Suprapubic skin (tissue), 4 donors: ENCODE results near the gene CRACR2B. TPM values are rescaled to one million over a fixed set of nuclear protein-coding genes. Genes with fewer than 3 reads are reported as not detected.

Experiments
- DNase-seq, 2 donors: peaks; one replicate each; pipeline ENCODE4 v3.0.0-alpha.2; 2019; ENCODE audit warnings: low spot score in 2 of 2
- H3K27ac ChIP-seq: fragments of 200-600 bp; sonication (generic); one replicate; pipeline ENCODE4 v1.5.1; 2019
- H3K27me3 ChIP-seq: fragments of 200-600 bp; sonication (generic); one replicate; pipeline ENCODE4 v1.5.1; 2019
- H3K36me3 ChIP-seq: fragments of 200-600 bp; sonication (generic); one replicate; pipeline ENCODE4 v1.5.1; 2019
- H3K4me1 ChIP-seq: fragments of 200-600 bp; sonication (generic); one replicate; pipeline ENCODE4 v1.5.1; 2019
- H3K4me3 ChIP-seq: fragments of 200-600 bp; sonication (generic); one replicate; pipeline ENCODE4 v1.5.1; 2019; ENCODE audit warnings: mild to moderate bottlenecking
- H3K9me3 ChIP-seq: fragments of 200-600 bp; sonication (generic); one replicate; pipeline ENCODE4 v1.5.1; 2019
- EP300 ChIP-seq: sonication (generic); formaldehyde crosslinking; IDR thresholded peaks from one replicate; pipeline ENCODE4 v1.6.1; 2017; ENCODE audit warnings: antibody characterized with exemption
- POLR2A ChIP-seq, 2 donors: fragments of 450-650 bp; IDR thresholded peaks; one replicate each; pipeline ENCODE4 v1.6.1; 2017; ENCODE audit warnings: antibody characterized with exemption in 2 of 2, mild to moderate bottlenecking in 2 of 2, moderate library complexity in 2 of 2
- POLR2AphosphoS5 ChIP-seq, 3 donors: sonication (generic); formaldehyde crosslinking; IDR thresholded peaks; one replicate each; pipeline ENCODE4 v1.6.1; 2017; ENCODE audit warnings: antibody characterized with exemption in 3 of 3
- WGBS: methylation state at CpG from one replicate; pipeline ENCODE4 v1.1.5; 2018; 5-methylcytosine and 5-hydroxymethylcytosine counted together
- total RNA-seq, 4 donors: library from RNA; depleted of rRNA; stranded (reverse); fragments of >200 nt; gene quantifications; one replicate each; pipeline ENCODE4 v1.1.0, GENCODE V29; 2016
- TF ChIP-seq, protein P1 (sequence below), 2 donors: fragments of 200-600 bp in 1 of 2; fragments of 450-650 bp in 1 of 2; sonication (generic) in 1 of 2; IDR thresholded peaks; one replicate each; pipeline ENCODE4 v1.5.1; 2016 to 2019; ENCODE audit warnings: antibody characterized with exemption in 2 of 2, mild to moderate bottlenecking in 1 of 2, moderate library complexity in 1 of 2

CRACR2B gene
- total RNA-seq, 4 donors from 2014 or later = 14.0 to 35.5 (median 29.6) TPM

DNA sequence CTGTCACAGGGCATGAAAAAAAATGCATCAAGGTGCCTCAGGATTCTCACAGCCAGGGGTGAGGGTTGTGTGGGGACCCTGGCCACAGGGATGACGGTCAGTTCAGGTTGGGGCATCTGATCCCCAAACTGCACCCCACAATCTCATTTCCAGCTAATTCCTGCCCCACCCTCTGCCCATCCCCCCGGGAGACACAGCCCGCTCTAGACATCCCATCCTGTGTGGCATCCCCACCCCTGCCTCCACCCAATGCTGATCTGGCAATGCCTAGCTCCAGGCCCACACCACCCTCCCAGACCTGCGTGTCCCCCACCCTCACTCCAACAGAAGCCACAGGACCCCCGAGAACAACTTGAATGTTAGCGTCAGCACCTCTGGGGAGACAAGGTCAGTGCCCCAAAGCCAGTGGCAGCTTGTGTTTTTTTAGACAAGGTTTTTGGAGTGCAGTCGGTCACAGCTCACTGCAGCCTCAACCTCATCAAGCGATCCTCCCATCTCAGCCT is 40.2 kb downstream of the CRACR2B start:
- Histone ChIP-seq H3K9me3 (no peaks in the 10 kb centered on the region), H3K4me3 (no peak overlapping the region), H3K27me3 (no peaks in the 10 kb centered on the region), H3K4me1 (peaks cover under 1% of the 10 kb centered on the region), H3K27ac (no peak overlapping the region), H3K36me3 (peaks cover 55% of the 10 kb centered on the region)
- 77% methylated on average over 8 of the region's 8 CpGs for WGBS
- TF ChIP-seq EP300 (no peak), POLR2AphosphoS5 (IDR thresholded peaks at IDR 0.05) (no peak), POLR2A (IDR thresholded peaks at IDR 0.05) (no peak)
- TF ChIP-seq, protein P1, sequence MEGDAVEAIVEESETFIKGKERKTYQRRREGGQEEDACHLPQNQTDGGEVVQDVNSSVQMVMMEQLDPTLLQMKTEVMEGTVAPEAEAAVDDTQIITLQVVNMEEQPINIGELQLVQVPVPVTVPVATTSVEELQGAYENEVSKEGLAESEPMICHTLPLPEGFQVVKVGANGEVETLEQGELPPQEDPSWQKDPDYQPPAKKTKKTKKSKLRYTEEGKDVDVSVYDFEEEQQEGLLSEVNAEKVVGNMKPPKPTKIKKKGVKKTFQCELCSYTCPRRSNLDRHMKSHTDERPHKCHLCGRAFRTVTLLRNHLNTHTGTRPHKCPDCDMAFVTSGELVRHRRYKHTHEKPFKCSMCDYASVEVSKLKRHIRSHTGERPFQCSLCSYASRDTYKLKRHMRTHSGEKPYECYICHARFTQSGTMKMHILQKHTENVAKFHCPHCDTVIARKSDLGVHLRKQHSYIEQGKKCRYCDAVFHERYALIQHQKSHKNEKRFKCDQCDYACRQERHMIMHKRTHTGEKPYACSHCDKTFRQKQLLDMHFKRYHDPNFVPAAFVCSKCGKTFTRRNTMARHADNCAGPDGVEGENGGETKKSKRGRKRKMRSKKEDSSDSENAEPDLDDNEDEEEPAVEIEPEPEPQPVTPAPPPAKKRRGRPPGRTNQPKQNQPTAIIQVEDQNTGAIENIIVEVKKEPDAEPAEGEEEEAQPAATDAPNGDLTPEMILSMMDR (IDR thresholded peaks at IDR 0.05) = no peak
- no peak for DNase-seq

DNA sequence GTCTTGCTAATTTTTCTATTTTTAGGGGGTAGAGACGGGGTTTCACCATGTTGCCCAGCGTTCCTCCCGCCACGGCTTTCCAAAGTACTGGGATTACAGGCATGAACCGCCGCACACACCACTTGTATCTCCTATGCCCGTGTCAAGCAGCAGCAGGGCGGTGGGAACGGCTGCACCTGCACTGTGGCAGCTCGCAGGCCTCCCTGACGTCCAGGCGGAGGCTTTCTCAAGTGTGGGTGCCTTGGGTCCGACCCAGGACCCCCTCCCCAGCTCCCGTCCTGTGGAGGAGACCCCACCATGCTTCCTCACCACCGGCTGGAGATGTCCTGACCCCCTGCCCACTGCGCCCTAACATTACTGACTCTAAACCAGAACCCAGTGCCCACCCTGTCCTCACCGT is 40.7 kb downstream of the CRACR2B start:
- Histone ChIP-seq H3K27ac (no peak overlapping the region), H3K9me3 (no peaks in the 10 kb centered on the region), H3K4me1 (no peaks in the 10 kb centered on the region), H3K27me3 (no peaks in the 10 kb centered on the region), H3K4me3 (no peak overlapping the region), H3K36me3 (peaks cover 51% of the 10 kb centered on the region)
- 89% methylated on average over 17 of the region's 17 CpGs for whole genome bisulfite sequencing
- TF ChIP-seq POLR2A (IDR thresholded peaks at IDR 0.05) = no peak
- no peak for TF ChIP-seq EP300
- no peak for TF ChIP-seq POLR2AphosphoS5 (IDR thresholded peaks at IDR 0.05)
- TF ChIP-seq, protein P1 (IDR thresholded peaks at IDR 0.05) = no peak
- no peak for DNase-seq

DNA sequence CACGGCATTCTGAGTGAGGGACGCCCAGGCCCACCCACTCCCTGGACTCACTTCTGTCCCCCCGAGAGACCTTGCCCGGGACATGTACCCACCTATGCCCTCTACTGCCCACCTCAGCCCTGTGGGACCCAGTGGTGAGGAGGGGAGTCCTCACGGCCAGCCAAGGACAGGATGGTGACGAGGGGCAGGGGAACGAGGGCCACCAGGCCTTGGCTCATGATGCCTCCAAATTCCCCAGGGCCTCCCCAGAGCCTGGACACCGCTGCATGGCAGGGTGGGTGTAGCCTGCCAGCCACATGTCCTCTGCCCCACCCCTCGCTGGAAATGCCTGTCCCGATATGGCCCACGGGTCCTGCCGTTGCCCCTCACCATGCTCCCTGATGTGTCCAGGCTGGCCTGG is 41.1 kb downstream of the CRACR2B start:
- peaks cover 47% of the 10 kb centered on the region for H3K36me3 ChIP-seq
- H3K27ac ChIP-seq = no peak overlapping the region
- H3K27me3 ChIP-seq = no peaks in the 10 kb centered on the region
- TF ChIP-seq POLR2AphosphoS5 (IDR thresholded peaks at IDR 0.05) (no peak), EP300 (no peak), POLR2A (IDR thresholded peaks at IDR 0.05) (no peak)
- TF ChIP-seq, protein P1 (IDR thresholded peaks at IDR 0.05) = no peak
- DNase-seq = no peak
- no peaks in the 10 kb centered on the region for H3K4me1 ChIP-seq
- H3K4me3 ChIP-seq = no peak overlapping the region
- H3K9me3 ChIP-seq = no peaks in the 10 kb centered on the region
- 80% methylated on average over 4 of the region's 12 CpGs for WGBS

DNA sequence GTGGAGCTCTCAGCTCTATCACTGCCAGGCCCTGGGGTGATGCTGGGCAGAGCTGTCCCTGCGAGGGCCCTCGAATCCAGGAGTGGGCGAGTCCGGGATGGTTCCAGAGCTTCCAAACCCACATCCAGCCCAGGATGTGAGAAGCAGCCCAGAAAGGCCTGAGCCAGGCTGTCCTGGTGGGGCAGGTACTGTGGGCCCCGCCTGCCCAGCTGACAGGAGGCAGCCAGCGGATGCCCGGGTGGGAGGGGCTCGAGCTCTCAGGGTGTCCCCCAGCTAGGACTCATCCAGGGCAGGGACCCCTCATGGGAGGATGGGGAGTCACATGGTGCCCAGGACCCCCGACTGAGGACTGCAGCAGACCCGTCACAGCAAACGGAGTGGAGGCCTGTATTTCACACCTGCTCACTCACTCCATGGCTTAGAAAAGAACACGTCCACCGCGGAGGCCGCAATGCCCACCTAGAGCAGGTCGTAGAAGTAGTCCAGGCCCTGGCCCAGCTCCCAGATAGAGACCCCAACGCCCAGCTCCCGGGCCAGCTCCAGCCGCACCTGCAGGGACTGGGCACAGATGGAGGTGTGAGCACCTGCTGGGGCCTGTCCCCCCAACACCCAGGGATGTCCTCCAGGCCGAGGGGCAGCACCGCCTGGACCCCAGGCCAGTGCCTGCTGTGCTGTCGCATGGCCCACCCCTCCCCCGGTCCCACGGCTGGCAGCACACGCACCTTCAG is 41.8 kb downstream of the CRACR2B start:
- H3K4me1 ChIP-seq = no peaks in the 10 kb centered on the region
- H3K36me3 ChIP-seq = peaks cover 43% of the 10 kb centered on the region
- TF ChIP-seq POLR2A (IDR thresholded peaks at IDR 0.05) (no peak), POLR2AphosphoS5 (IDR thresholded peaks at IDR 0.05) (no peak), EP300 (no peak)
- TF ChIP-seq, protein P1 (IDR thresholded peaks at IDR 0.05) = no peak
- H3K4me3 ChIP-seq = no peak overlapping the region
- H3K27ac ChIP-seq = no peak overlapping the region
- WGBS = no CpG with 5 or more reads among the region's 25 CpGs
- no peaks in the 10 kb centered on the region for H3K9me3 ChIP-seq
- no peaks in the 10 kb centered on the region for H3K27me3 ChIP-seq
- no peak for DNase-seq

DNA sequence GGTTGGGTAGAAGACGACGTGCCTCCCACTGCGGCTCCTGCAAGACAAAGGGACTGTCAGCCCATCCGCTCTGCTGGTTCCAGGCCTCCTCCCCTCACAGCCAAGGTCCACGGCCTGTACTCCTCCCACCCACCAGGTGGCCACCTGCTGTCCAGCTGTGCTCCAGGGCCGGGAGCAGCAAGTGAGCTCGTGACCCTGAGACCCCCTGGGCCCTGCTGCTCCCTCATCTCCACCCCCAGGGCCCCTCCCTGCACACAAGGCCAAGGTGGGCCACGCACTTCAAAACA is 42.4 kb downstream of the CRACR2B start:
- no peak for TF ChIP-seq POLR2A (IDR thresholded peaks at IDR 0.05)
- TF ChIP-seq EP300 = no peak
- no peak for TF ChIP-seq POLR2AphosphoS5 (IDR thresholded peaks at IDR 0.05)
- TF ChIP-seq, protein P1 (IDR thresholded peaks at IDR 0.05) = no peak
- H3K27ac ChIP-seq = no peak overlapping the region
- no peak for DNase-seq
- 96% methylated on average over 3 of the region's 8 CpGs for WGBS
- H3K4me1 ChIP-seq = no peaks in the 10 kb centered on the region
- no peak overlapping the region for H3K4me3 ChIP-seq
- no peaks in the 10 kb centered on the region for H3K27me3 ChIP-seq
- peaks cover 45% of the 10 kb centered on the region for H3K36me3 ChIP-seq
- no peaks in the 10 kb centered on the region for H3K9me3 ChIP-seq
